Activated T-helper 1 cell treated with anti-CD3 and anti-CD28 coated beads, Interleukin-2, amount 50 U/mL, for 16 hours (primary cell): ENCODE data around the gene SPRR5.

Experiments
- DNase-seq, 2 donors: peaks; one replicate each; pipeline ENCODE4 v3.0.0-alpha.2; 2020; ENCODE audit warnings: low read depth in 1 of 2, low spot score in 1 of 2

The SPRR5 gene, protein sequence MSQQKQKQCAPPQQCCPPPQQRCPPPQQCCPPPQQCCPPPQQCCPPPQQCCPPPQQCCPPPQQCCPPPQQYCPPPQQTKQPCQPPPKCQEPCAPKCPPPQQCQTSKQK

DNA sequence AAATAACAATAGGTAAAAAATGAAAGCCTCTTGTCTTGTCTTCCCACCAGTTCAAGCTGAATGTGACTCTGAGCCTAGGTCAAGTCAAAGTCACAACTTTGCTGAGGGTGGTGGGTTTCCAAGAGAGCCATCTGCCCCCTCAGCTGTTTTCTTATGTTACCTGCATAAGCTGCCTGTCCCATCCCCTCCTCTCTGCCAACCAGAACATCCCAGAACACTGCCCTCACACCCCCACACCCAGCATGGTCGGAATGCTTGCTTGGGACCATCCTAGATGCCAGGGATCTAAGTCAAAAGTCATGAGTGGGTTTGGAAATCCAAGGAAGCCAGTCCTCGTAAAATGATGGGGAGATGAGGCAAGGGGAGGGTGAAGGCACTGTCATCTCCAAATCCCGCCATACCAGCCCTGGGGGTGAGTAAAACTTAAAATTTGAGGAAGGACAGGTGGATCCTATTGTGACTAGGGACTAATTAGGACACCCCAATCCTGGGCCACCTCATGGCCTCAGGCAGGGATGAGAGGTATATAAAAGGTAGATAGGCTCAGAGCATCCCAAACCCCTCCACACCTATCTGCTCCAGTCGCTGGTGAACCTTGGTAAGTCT is at the start of gene SPRR5:
TSS of gene SPRR5 (plus strand) at position 556 of the 606 bp plus-strand sequence. CDS start 1,349 bp downstream, outside the sequence.
- DNase-seq = no peak

DNA sequence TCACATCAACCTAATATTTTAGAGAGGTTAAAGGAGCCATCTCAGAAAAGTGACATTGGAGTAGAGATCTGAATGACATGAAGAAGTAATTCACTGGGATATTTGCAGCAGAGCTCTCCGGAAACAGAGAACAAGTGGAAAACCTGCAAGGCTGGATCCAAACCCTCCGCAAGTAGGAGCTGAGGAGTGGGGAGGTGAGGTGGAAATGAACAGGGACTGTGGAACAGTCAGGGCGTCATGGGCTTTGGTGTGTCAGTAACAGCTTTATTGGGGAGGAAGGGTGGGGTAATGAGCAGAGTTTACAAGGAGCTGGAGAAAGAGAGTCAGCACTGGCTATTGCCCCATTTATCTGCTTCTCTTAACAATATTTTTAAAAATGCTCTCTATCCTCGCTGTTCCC is 48.0 kb upstream of the SPRR5 start:
- no peak for DNase-seq

DNA sequence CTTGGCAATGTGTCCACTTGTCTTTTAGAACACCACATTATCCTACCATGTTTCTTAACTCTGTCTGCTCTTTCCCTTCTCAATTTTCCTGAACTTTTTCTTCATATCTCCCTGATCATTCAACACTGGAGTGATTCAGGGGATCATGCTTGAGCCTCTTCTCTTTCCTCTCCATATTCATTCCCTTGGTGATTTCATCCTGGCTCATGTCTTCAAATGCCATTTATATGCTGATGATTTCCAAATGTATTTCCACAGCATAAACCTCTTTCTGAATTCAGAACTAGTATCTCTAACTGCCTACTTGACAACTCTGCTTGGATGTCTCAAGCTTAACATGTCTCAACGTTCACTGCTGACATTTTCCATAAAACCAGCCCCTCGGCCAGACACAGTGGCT is 47.1 kb upstream of the SPRR5 start:
- no peak for DNase-seq

DNA sequence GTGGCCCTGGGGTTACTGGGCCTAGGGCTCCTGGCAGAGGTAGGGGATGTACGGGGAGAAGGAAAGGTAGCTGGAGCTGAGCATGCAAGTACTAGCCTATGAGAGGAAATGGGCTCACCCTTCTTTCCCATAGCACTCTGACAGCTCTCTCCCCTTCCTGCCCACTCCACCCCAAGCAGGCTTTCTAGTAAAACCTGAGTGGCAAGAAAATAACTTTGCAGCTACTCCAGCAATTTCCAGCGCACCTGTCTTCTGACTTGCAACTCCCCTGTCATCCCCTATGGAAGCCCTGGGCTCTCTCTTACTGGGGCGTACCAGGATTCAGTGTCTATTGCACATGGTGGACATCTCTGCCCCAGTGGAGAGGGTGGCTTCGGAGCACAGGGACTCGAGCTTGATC is 45.4 kb upstream of the SPRR5 start:
- no peak for DNase-seq

DNA sequence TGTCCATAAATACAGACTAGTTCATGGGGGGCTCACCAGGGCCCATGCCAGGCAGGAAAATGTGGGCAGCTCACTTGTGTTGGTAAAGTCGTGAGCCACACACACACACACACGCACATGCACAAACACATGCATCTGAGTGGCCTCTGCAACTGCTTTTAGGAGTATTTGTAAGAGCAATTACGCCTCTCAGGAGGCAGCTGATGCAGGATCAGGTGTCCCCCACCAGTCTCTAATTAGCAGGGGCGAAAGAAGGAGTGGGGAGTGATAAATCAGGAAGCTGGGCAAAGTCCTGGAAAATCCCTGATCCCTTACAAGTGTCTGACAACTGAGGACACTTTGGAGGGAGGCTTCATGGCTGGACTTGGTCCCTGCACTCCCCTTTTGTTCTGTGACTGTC is 44.4 kb upstream of the SPRR5 start:
- DNase-seq = no peak

DNA sequence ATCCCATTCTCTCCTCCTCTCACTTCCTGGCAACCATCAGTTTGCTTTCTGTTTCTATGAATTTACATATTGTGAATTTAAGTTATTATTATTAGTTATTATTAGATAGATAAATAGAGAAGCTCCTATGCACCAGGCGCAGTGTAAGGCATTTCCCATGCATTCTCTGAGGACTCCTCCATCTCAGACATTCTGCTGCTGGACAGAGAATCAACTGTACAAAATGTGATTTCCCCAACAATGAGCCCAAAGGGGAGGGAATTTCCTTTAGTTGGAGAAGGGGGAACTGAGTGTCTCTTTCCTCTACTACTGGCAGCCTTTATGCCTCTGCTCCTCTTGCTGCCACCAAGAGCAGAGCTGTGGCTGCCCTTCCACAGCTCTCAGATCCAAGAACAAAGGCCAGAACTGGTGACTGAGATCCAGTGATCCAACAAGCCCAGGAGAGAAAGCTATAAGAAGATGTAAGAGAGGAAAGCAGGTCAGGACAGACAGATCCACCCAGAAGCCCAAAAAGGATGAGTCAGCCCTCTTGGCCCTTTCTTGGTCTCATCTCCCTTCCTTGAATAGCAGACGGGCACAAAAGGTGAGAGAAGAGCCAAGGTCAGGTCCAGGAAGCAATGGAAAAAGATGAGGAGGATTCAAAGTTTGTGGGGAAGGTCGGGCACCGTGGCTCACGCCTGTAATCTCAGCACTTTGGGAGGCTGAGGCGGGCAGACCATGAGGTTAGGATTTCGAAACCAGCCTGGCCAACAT is 42.1 kb upstream of the SPRR5 start:
- no peak for DNase-seq

DNA sequence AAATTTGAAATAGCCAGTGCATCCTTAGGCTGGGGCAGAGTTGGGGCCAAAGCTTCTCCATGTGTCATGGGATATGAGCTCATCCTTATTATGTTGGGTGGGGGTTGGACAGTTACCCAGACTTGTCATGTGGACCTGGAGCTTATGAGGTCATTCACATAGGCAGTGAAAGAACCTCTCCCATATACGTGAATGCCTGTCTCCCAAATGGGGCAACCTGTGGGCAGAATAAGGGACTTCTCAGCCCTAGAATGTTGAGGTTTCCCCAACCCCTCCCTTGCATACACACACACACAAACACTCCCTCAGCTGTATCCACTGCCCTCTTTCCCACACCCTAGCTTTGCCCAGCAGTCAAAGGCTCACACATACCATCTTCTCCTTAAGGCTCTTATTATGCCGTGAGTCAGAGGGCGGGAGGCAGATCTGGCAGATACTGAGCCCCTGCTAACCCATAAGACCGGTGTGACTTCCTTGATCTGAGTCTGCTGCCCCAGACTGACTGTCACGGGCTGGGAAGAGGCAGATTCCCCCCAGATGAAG is 40.9 kb upstream of the SPRR5 start:
- DNase-seq = no peak

DNA sequence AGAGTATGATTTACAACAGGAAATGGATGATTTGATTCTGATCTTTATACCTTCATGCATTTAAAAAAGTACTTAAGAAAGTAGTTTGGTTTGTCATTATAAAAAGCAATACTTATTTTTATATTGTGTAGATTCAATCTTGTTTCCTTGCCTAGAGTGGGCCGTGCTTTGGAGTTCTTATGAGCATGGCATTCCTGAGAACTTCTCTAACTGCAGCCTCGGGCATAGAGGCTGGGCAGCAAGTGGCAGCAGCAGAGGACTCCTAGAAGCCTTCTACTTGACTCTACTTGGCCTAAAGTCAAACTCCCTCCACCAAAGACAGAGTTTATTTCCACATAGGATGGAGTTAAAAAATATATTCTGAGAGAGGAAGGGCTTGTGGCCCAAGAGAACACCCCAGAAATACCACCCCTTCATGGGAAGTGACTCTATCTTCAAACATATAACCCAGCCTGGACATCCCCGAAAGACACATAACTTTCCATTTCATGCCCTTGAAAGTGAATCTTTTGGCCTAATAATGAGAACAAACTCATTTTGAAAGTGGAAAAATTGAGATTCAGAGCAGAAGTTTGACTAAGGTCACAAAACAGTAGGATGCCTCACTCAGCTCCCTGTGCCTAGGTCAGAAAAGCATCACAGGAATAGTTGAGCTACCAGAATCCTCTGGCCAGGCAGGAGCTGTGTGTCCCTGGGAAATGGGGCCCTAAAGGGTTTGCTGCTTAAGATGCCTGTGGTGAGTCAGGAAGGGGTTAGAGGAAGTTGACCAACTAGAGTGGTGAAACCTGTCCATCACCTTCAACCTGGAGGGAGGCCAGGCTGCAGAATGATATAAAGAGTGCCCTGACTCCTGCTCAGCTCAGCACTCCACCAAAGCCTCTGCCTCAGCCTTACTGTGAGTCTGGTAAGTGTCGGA is 39.1 kb upstream of the SPRR5 start, which contains the start of gene IVL:
TSS of gene IVL (plus strand) at position 861 of the 916 bp plus-strand sequence. CDS start 1,252 bp downstream, outside the sequence.
- DNase-seq = no peak

DNA sequence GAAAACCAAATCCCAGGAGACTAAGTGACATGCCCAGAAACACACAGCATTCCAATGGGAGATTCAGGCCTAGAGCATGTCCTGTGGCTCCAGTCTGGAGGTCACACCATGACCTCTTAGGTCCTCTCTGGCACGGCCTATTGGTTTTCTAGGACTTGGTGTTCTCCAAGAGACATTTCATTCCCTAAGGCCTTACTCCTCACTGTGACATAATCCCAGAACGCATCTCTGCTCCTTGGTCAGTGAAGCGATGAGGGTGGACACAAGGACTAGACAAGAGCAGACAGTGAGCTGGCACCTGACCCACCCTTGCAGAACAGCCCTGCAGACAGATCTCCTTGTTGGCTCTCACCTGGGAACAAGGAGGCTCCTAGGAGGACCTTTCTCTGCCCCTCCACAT is 37.8 kb upstream of the SPRR5 start:
- no peak for DNase-seq

DNA sequence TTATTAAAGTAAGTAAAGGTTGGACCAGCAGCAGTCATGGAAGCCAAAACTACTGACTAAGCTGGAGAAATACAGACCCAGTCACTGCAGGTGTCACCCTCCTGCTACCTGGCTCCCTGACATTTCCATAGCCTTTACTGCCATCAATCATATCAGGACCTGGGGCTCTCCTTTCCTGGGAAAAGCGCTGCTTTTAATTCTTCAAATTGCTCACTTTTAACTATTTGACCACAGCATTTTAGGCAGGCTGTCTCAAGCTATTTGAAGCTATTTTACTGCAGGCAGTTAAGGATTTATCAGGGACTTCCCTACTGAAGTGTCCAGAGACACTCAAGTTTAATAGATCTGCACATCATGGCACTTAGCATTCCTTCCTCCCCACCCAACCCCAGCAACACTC is 34.5 kb upstream of the SPRR5 start:
- no peak for DNase-seq

DNA sequence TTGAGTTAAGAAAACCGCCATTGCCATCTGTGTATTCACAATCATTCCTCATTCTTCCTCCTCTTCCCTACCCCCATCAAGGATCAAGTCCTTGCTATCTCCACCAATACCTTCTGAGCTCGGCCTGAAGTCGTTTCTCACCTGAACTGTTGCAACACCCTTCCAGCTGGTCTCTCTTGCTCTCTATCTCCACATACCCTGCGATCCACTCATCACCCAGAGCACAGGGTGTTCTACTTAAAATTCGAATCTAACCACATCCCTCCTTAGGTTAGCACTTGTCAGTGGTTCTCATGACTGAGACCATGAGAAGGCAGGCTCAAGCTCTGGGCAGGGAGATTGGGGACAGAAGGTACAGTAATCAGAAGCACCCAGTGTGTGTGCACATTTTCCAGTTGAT is 34.1 kb upstream of the SPRR5 start:
- DNase-seq = no peak

DNA sequence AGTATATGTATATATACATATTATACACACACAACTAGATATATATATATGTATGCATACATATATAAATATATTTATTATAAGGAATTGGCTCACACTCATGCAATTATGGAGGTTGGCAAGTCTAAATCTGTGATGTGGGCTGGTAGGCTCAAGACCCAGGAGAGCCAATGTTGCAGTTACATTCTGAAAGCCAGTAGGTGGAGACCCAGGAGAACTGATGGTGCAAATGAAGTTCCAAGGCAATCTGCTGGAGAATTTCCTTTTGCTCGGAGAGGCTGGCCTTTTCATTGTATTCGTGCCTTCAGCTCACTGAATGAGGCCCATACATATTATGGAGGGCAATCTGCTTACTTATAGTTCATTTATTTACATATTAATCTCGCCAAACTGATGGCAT is 29.2 kb upstream of the SPRR5 start:
- DNase-seq = no peak

DNA sequence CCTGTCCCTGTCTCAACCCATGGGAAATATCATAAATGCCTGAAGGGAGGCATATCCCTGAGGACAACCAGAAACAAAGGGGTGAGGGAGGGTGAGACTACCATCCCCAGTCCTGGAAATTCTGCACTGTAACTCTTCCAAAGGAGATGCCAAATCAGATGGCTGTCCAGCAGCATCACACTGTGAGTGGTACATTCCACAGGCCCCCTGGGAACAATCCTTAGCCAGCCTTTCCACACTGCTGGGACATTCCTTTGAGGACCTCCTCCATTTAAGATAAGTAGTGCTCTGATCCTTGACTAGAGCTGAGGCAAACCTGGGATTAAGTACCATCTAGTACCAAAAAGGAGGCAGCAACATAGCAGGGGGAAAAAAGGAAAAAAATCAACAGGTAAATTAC is 27.9 kb upstream of the SPRR5 start:
- no peak for DNase-seq

DNA sequence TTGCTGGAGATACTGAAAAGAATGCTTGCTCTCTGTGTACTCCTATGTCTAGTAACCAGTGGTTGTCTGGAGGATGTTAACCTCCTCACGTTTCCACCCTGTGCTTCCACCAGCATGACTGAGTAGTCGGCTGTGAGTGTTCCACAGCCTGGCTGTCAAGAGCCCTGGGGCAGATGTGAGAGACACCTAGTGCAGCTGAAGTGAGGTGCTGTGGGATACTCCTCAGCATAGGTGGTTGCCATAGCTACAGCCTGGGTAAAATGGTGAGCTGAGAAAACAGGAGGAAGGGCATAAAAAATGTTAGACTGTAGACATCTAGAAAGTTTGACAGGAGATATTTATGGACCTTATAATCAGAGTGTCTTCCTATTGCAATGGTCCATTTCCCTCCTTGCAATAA is 22.8 kb upstream of the SPRR5 start:
- no peak for DNase-seq

DNA sequence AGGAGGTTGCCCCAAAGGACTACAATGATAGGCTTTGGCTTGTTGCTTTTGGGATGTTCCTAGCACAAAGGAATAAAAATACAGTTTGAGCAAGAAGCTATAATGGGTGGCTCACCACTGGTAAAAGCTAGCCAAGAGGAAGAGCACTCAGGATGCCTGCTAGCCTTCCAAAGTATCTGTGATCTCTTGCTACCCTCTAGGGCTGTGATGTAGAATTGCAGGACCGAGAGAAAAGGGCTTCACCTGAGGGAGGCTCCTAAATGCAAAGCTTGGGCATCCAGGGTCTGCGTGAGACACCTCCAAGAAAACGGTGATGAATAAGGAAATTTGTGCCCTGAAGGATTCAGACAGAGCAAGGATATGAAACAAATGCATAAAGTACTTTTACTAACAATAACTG is 20.9 kb upstream of the SPRR5 start:
- no peak for DNase-seq

DNA sequence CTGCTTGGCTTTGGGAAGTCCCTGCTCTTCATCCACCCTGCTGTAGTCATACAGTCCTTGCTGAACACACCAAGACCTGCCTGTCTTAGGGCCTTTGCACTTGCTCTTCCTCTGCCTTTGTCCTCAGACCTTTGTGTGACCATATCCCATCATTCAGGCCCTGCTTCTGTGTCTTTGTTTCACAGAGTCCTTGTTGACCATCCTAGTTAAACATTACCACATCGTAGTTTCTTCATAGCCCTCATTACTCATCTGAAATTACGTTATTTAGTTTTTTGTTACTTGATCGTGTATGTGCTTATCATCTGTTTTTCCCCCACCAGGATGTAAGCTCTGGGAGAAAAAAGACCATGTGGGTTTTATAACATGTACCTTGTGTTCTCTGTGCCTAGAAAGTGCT is 18.3 kb upstream of the SPRR5 start:
- no peak for DNase-seq

DNA sequence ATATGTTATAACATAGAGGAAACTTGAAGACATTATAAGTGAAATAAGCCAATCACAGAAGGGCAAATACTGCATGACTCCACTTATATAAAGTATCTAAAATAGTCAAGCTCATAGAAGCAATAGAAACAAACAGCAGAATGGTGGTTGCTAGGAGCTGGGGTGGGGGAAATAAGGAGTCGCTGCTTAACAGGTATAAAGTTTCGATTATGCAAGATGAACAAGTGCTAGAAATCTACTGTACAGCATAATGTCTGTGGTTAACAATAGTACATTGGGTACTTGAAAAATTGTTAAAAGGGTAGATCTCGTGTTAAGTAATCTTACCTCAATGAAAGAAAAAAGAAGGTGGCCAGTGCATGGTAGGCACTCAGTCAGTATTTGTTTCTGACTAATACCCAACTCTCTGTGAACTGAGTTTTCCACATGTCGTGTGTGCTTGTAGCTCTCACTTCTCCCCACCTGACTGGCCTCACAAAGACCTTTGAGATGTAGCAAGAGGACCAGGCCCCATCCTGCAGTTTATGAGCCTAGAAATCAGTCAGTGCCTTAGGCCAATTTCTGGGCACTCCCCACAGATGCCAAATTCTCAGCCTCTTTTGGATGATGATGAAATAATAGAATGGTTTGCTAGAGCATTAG is 14.7 kb upstream of the SPRR5 start:
- DNase-seq = no peak

DNA sequence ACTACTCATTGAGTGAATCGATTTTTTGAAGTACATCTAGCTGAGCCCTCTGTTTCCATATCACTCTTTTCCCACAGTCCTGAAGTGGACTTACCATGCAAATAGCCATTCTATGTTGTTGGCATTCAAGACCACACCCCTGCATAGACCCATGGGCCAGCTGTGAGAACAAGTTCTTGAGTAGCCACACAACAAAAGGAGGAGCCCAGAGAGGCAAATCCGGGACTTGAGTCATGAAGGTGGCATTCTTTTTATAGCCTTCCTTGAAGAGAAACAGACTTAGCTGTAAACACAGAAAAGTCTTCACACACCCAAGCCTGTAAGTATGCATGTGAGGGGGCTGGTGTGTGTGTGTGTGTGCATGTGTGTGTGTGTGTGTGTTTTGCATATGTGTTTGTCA is 13.8 kb upstream of the SPRR5 start:
- DNase-seq = no peak

DNA sequence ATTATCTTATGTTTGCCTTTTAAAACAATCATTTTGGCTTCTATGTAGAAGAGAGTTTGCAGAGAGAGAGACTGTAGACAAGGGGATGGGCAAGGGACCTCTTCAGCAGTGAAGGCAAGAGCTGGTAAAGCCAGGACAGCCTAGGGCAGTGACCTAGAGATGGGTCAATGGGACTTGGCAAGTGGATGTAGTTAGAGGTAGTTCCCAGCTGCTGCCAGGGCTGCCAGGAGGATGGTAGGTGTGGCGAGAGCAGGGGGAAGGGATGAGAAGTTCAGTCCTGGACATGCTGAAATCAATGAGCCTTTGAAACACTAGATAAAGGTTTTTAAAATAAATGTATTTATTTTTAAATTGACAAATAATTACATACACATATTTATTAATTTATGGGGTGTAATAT is 6.4 kb upstream of the SPRR5 start:
- no peak for DNase-seq

DNA sequence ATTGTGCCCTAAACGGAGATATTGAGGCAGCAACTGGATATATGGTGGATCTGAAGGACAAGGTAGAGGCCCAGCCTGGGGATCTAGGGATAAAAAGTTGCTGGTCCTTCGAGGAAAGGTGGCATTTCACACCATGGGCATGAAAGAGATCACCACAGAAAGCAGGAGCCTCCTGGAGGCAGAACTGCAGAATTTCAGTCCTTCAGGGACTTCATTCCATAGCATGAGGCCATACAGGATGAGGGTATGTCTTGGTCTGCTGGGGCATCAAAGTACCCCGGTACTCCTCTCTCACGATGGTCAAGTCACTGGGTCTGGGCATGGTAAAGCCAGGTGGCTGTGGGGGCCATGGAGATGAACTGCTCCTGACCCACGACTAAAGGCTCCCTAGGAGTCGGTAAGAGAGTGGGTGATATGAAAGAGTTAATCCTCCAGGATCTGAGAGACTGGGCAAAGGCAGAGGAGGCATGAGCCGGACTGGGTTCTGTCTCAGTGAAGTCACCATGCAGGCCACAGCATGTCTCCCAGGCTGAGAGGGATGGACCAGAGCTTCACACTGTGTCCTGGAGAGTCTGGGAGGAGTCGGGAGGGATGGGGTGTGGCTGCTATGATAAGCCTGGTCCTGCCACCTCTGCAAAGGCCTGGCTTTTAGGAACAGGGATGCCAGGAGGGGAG is 5.8 kb upstream of the SPRR5 start:
- no peak for DNase-seq
